ENCODE data around the gene ATXN7L2. TPM values are rescaled to one million over a fixed set of nuclear protein-coding genes. Genes with fewer than 3 reads are reported as not detected.

Gene ATXN7L2
- total and polyA plus RNA-seq, 2 of the 8 experiments (the other 6 are each of a cell fraction or from before 2014, with no cell fraction given) = 8.1 to 9.3 TPM

DNA sequence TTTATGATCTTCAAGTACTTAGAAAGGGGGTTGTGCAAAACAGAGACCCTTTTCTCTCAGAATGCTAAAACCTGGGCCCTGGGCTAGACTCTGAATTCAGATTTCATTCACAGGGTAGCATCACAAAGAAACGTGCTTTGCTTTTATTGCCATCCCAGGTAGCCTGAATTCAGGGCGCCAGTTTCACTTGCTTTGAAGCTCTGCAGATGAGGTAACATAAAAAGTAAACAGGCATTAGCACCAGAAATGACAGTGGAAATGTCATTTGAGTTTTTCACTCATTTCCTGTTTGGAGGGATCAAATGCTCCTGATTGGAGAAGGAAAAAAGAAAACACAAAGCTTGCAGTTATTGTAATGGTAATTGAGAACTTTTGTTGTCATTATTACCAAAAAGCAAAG is 14.8 kb upstream of the ATXN7L2 start:
- Histone ChIP-seq H4K8ac (ENCODE audit: extremely low read depth, insufficient read depth, low read length) (no peak overlapping the region), H3K4ac (replicated peaks; ENCODE audit: insufficient read length, low read depth, low read length) (no peak overlapping the region), H3K18ac (ENCODE audit: extremely low read depth, low read length) (no peak overlapping the region), H2AFZ (ENCODE audit: low read length) (no peak overlapping the region), H4K20me1 (replicated peaks in 1 of 2; ENCODE audit: control insufficient read depth in 1 of 2, insufficient read depth in 2 of 2, low read length in 2 of 2) (no peaks in the 10 kb centered on the region), H3K9ac (replicated peaks in 1 of 4; ENCODE audit: extremely low read depth in 1 of 4, low read depth in 3 of 4, low read length in 3 of 4) (no peak overlapping the region), H3K4me2 (ENCODE audit: insufficient read depth in 1 of 2, low read depth in 2 of 2, low read length in 2 of 2) (peak overlapping the region in 1 of 2 experiments; percentile 21; a peak in 1 of 4 replicates), H3K4me3 (ENCODE audit: extremely low read depth in 1 of 4, insufficient read depth in 2 of 4, low read depth in 3 of 4, low read length in 4 of 4) (no peak overlapping the region), H3K56ac (replicated peaks; ENCODE audit: insufficient read length, low read depth, low read length) (no peak overlapping the region), H4K91ac (replicated peaks; ENCODE audit: insufficient read length, low read length) (no peak overlapping the region), H3K14ac (ENCODE audit: insufficient read length) (no peak overlapping the region), H2BK5ac (ENCODE audit: low read depth, low read length) (no peak overlapping the region), H3K36me3 (ENCODE audit: control insufficient read depth in 2 of 4, insufficient read depth in 4 of 4, low read length in 3 of 4) (no peaks in the 10 kb centered on the region), H2AK5ac (ENCODE audit: low read depth, low read length) (no peak overlapping the region), H3K4me1 (replicated peaks in 1 of 4; ENCODE audit: control insufficient read depth in 3 of 4, insufficient read depth in 4 of 4, low read length in 3 of 4) (peaks cover 0 to 8% (median 1%) of the 10 kb centered on the region in 4 experiments; a peak in 5 of 7 replicates), H3K27me3 (replicated peaks in 1 of 4; ENCODE audit: control insufficient read depth in 3 of 4, extremely low read depth in 1 of 4, insufficient read depth in 3 of 4, low read length in 3 of 4) (peaks cover 4 to 46% (median 38%) of the 10 kb centered on the region in 4 experiments), H3K27ac (ENCODE audit: low read depth, low read length) (no peak overlapping the region), H2BK12ac (ENCODE audit: low read depth, low read length) (no peak overlapping the region), H2BK20ac (ENCODE audit: low read length) (no peak overlapping the region), H3K79me1 (ENCODE audit: low read depth, low read length) (no peaks in the 10 kb centered on the region), H3K23me2 (ENCODE audit: low read depth, low read length) (peaks cover 8% of the 10 kb centered on the region; the same call in 1 of the 2 replicates), H4K5ac (ENCODE audit: insufficient read length, low read depth, low read length) (no peak overlapping the region), H3K23ac (ENCODE audit: insufficient read length) (no peak overlapping the region), H2BK120ac (replicated peaks; ENCODE audit: low read depth, low read length) (no peak overlapping the region), H3K9me3 (ENCODE audit: insufficient read depth in 2 of 2, low read depth in 1 of 2, low read length in 1 of 2) (no peaks in the 10 kb centered on the region), H3K79me2 (ENCODE audit: control insufficient read depth in 1 of 2, insufficient read depth in 2 of 2, low read length in 2 of 2) (no peaks in the 10 kb centered on the region), H2BK15ac (ENCODE audit: low read length) (no peak overlapping the region)
- ChIA-PET POLR2A (ENCODE audit: partially characterized antibody) (interaction anchor here (0.8 to 2.0 kb wide), 3 partner anchors 10 to 42 kb away, joined by 3 to 5 read pairs (median 4); partner anchors contain the start of gene PSMA5), CTCF (ENCODE audit: partially characterized antibody) (interaction anchor here (0.7 to 2.2 kb wide), 5 partner anchors 10 to 64 kb away, joined by 3 to 9 read pairs (median 9); no protein-coding TSS in a partner anchor)
- DNase-seq (ENCODE audit: low read depth in 1 of 2, low spot score in 2 of 2) (peak in 1 of 2 experiments; percentile 4), FAIRE-seq (no peak)
- WGBS, 2 experiments (ENCODE audit: extremely low coverage in 1 of 2, insufficient coverage in 1 of 2, insufficient read length in 1 of 2, insufficient replicate concordance in 2 of 2, low coverage in 1 of 2, low lambda C conversion rate in 2 of 2, missing lambda C conversion rate in 1 of 2) = 2% methylated on average over 2 of the region's 2 CpGs; no CpG with 5 or more reads in 1 of the 2 experiments
- TF ChIP-seq SP1 (IDR thresholded peaks at IDR 0.05; ENCODE audit: low read depth, low read length) (no peak), RXRA (IDR thresholded peaks at IDR 0.05; ENCODE audit: insufficient read depth, low read depth, low read length) (no peak), TBP (IDR thresholded peaks at IDR 0.05; ENCODE audit: low read depth, low read length) (no peak), SIX5 (IDR thresholded peaks at IDR 0.05; ENCODE audit: low read depth, low read length) (no peak)
